ENCODE measurements around the gene PPP3R1. TPM values are rescaled to one million over a fixed set of nuclear protein-coding genes. Genes with fewer than 3 reads are reported as not detected.

The PPP3R1 gene
- total RNA-seq, 1 experiment from 2014 or later = 83.8 TPM

GRCh38 chr2:68217729-68218128, 34.6 kb downstream of the PPP3R1 start:
- H3K27me3 ChIP-seq (replicated peaks; ENCODE audit: insufficient read depth, low read depth, low read length, poor library complexity) = no peaks in the 10 kb centered on the region
- TF ChIP-seq, protein P1, sequence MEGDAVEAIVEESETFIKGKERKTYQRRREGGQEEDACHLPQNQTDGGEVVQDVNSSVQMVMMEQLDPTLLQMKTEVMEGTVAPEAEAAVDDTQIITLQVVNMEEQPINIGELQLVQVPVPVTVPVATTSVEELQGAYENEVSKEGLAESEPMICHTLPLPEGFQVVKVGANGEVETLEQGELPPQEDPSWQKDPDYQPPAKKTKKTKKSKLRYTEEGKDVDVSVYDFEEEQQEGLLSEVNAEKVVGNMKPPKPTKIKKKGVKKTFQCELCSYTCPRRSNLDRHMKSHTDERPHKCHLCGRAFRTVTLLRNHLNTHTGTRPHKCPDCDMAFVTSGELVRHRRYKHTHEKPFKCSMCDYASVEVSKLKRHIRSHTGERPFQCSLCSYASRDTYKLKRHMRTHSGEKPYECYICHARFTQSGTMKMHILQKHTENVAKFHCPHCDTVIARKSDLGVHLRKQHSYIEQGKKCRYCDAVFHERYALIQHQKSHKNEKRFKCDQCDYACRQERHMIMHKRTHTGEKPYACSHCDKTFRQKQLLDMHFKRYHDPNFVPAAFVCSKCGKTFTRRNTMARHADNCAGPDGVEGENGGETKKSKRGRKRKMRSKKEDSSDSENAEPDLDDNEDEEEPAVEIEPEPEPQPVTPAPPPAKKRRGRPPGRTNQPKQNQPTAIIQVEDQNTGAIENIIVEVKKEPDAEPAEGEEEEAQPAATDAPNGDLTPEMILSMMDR (conservative IDR thresholded peaks at IDR 0.05; ENCODE audit: low read depth, low read length) = no peak
- TF ChIP-seq EZH2 (IDR thresholded peaks at IDR 0.05; ENCODE audit: borderline replicate concordance, low read depth, low read length, poor library complexity, severe bottlenecking) = no peak
- peaks cover 12% of the 10 kb centered on the region for H3K9me3 ChIP-seq (ENCODE audit: low read depth, low read length, poor library complexity, severe bottlenecking)
- H3K4me1 ChIP-seq (ENCODE audit: insufficient read depth, low read length, poor library complexity, severe bottlenecking) = peaks cover 24% of the 10 kb centered on the region
- H3K4me3 ChIP-seq (ENCODE audit: low read depth, low read length, poor library complexity, severe bottlenecking) = no peak overlapping the region
- no TSS peak for BruUV-seq (replicated peaks)
- ChIA-PET CTCF (interaction anchor here (1.1 kb wide), 1 partner anchor 22 kb away, joined by 3 read pairs; no protein-coding TSS in a partner anchor), POLR2A (ENCODE audit: low non-redundant PET) (no interaction called here)
- intact Hi-C loops (cut with micrococcal nuclease; ENCODE audit: unreplicated experiment) = no loop called here
- H3K27ac ChIP-seq (ENCODE audit: low read depth, low read length, poor library complexity, severe bottlenecking) = no peak overlapping the region
- peaks cover 15% of the 10 kb centered on the region for H3K36me3 ChIP-seq (ENCODE audit: insufficient read depth, low read length, poor library complexity, severe bottlenecking)
- DNase-seq (ENCODE audit: low spot score) = no peak

DNA sequence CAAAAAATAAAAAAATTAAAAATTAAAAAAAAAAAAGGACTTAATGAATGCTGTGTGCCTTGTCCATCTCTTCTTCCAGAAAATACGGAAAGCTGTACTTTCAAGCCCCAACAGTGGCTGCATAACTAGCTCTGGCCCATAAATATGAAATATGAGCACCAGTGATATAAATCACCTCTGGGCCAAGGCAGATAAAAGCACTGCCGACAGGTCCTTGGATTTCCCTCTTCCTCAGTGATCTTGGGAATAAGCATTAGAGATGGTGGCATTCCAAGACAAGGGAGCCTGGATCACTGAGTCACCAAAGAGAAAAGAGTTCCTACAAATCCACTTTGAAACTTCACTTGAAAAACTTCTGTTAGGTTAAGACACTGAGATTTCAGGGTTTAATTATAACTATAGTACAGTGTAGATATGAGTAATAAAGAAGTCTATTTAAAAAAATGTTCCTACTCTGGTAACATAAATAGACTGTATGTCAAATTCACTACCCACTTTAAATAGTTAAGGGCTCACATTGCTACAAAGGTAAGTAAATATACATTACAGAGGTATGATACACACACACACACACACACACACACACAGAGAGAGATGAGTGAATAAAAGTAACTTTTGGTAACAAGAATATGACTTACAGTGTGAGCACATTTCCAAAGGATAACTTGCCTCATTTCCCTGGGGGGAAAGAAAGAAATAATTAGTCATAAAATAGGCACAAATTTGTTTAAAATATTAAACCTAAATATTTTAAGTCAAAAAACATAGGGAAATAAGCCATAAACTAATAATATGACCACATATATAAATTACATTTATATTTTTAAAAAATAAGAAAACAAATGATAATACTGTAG, 35.6 kb downstream of the PPP3R1 start:
- intact Hi-C loops (cut with micrococcal nuclease; ENCODE audit: unreplicated experiment) = no loop called here
- DNase-seq (ENCODE audit: low spot score) = no peak
- Histone ChIP-seq H3K27ac (ENCODE audit: low read depth, low read length, poor library complexity, severe bottlenecking) (no peak overlapping the region), H3K36me3 (ENCODE audit: insufficient read depth, low read length, poor library complexity, severe bottlenecking) (peaks cover 11% of the 10 kb centered on the region), H3K27me3 (replicated peaks; ENCODE audit: insufficient read depth, low read depth, low read length, poor library complexity) (no peaks in the 10 kb centered on the region), H3K9me3 (ENCODE audit: low read depth, low read length, poor library complexity, severe bottlenecking) (peaks cover 5% of the 10 kb centered on the region), H3K4me1 (ENCODE audit: insufficient read depth, low read length, poor library complexity, severe bottlenecking) (peaks cover 24% of the 10 kb centered on the region), H3K4me3 (ENCODE audit: low read depth, low read length, poor library complexity, severe bottlenecking) (no peak overlapping the region)
- TF ChIP-seq, protein P1 (conservative IDR thresholded peaks at IDR 0.05; ENCODE audit: low read depth, low read length) = no peak
- TF ChIP-seq EZH2 (IDR thresholded peaks at IDR 0.05; ENCODE audit: borderline replicate concordance, low read depth, low read length, poor library complexity, severe bottlenecking) = no peak
- POLR2A ChIA-PET (ENCODE audit: low non-redundant PET) = no interaction called here
- CTCF ChIA-PET = no interaction called here
- no TSS peak for BruUV-seq (replicated peaks)

DNA sequence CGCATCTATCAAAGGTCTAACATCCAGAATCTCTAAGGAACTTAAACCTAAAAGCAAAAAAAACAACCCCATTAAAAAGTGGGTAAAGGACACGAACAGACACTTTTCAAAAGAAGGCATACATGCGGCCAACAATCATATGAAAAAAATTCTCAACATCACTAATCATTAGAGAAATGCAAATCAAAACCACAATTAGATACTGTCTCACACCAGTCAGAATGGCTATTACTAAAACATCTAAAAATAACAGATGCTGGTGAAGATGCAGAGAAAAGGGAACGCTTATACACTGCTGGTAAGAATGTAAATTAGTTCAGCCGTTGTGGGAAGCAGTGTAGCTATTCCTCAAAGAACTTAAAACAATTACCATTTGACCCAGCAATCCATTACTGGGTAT, 38.0 kb downstream of the PPP3R1 start:
- Histone ChIP-seq H3K4me1 (ENCODE audit: insufficient read depth, low read length, poor library complexity, severe bottlenecking) (peaks cover 24% of the 10 kb centered on the region), H3K36me3 (ENCODE audit: insufficient read depth, low read length, poor library complexity, severe bottlenecking) (peaks cover 6% of the 10 kb centered on the region), H3K9me3 (ENCODE audit: low read depth, low read length, poor library complexity, severe bottlenecking) (no peaks in the 10 kb centered on the region), H3K27me3 (replicated peaks; ENCODE audit: insufficient read depth, low read depth, low read length, poor library complexity) (no peaks in the 10 kb centered on the region), H3K27ac (ENCODE audit: low read depth, low read length, poor library complexity, severe bottlenecking) (no peak overlapping the region), H3K4me3 (ENCODE audit: low read depth, low read length, poor library complexity, severe bottlenecking) (no peak overlapping the region)
- POLR2A ChIA-PET (ENCODE audit: low non-redundant PET) = no interaction called here
- CTCF ChIA-PET = no interaction called here
- no peak for DNase-seq (ENCODE audit: low spot score)
- TF ChIP-seq EZH2 (IDR thresholded peaks at IDR 0.05; ENCODE audit: borderline replicate concordance, low read depth, low read length, poor library complexity, severe bottlenecking) = no peak
- TF ChIP-seq, protein P1 (conservative IDR thresholded peaks at IDR 0.05; ENCODE audit: low read depth, low read length) = no peak
- BruUV-seq (replicated peaks) = no TSS peak
- intact Hi-C loops (cut with micrococcal nuclease; ENCODE audit: unreplicated experiment) = no loop called here
